ENCODE data around the gene PTPN22.

DNA sequence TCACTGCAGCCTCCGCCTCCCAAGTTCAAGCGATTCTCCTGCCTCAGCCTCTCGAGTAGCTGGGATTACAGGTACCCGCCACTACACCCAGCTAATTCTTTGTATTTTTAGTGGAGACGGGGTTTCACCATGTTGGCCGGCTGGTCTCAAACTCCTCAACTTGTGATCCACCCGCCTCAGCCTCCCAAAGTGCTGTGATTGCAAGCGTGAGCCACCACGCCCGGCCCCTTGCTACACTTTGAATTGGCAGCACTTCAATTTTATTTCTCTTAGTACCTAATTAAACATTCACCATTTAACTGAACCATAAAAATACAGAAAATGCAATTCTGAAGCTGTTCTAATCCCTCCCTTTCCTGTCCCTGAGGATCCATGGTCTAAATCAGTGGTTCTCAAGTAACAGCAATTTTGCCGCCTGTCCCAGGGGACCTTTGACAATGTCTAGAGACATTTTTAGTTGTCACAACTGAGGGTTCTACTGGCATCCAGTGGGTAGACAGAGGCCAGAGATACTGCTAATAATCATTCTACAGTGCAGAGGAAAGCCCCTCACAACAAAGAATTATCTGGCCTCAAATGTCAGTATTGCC, 20.2 kb upstream of the PTPN22 start:
- TF ChIP-seq, protein P1, sequence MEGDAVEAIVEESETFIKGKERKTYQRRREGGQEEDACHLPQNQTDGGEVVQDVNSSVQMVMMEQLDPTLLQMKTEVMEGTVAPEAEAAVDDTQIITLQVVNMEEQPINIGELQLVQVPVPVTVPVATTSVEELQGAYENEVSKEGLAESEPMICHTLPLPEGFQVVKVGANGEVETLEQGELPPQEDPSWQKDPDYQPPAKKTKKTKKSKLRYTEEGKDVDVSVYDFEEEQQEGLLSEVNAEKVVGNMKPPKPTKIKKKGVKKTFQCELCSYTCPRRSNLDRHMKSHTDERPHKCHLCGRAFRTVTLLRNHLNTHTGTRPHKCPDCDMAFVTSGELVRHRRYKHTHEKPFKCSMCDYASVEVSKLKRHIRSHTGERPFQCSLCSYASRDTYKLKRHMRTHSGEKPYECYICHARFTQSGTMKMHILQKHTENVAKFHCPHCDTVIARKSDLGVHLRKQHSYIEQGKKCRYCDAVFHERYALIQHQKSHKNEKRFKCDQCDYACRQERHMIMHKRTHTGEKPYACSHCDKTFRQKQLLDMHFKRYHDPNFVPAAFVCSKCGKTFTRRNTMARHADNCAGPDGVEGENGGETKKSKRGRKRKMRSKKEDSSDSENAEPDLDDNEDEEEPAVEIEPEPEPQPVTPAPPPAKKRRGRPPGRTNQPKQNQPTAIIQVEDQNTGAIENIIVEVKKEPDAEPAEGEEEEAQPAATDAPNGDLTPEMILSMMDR (IDR thresholded peaks at IDR 0.05) = no peak
- TF ChIP-seq POLR2A (IDR thresholded peaks at IDR 0.05) = no peak

All from heart left ventricle (tissue), 13 donors.